DMS114 treated with DMSO at 0.1 percent for 48 hours (cell line): ENCODE measurements around the gene HADH.
"Not testable (repeated sequence)": the region's sequence is repeated elsewhere in the genome, so short reads cannot be mapped to it uniquely, and the experiment has no call there.

Source experiments
- DNase-seq: peaks from one replicate; lab custom pipeline; 2025; ENCODE audit not compliant: unreplicated experiment; lab: John Stamatoyannopoulos, UW

HADH gene

DNA sequence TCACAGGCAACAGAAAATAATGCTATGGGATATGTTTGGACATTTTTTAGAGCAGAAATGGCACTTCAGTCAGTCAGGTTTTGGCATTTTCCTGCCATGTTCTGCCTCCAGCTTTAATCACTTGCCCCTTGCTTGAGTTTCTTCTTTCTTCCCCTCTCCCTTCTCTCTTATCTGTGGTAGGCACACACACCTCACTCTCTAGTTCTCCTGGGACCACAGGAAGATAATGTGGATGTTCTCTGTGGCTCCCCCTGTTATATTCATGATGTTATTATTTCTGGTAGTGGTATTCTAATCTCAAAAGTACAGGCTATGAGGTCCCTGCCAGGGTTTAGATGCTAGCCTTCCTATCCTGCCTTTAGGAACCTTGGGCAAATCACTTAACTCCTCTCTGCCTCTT lies 5.2 kb downstream of the HADH start:
- DNase-seq: no peak

DNA sequence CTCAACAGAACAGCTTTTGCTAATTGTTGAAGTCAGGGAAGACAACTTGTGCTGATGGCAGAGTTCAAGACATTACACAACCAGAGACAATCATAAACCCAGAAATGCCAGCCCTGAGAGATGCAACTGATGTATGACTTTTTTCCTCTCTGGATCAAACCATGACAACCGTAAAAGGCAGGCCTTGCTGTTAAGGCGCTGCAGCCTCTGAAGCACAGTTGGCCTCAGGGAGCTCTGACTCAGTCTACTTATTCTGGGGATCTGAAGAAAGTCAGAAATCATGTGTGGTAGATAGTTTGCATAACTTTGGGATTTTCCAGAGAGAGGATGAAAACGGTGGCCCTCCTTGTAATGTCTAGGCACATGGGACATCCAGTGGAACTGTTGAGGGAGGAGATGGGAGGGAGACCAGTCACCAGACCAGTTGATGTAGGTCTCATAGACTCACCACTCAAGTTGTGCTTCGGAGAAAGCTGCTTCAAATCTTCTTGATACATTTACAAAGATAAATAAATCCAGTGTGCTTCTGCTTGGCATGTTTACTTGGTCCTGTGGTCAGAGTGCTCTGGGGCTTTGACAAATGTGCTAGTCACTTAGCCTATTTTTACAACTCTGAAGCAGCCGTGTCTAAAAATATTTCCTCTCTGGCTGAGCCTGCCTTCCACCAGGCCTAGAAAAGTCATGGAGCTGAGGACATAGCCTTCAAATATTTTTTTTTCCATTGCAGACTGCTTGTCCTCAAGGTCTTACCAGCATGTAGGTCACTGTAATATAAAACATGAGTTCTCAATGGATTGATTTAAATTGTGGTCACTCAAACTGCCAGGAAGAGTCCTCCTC lies 7.5 kb downstream of the HADH start:
- no peak for DNase-seq

GRCh38 chr4:107997794-107998193 lies 8.1 kb downstream of the HADH start:
- no peak for DNase-seq

DNA sequence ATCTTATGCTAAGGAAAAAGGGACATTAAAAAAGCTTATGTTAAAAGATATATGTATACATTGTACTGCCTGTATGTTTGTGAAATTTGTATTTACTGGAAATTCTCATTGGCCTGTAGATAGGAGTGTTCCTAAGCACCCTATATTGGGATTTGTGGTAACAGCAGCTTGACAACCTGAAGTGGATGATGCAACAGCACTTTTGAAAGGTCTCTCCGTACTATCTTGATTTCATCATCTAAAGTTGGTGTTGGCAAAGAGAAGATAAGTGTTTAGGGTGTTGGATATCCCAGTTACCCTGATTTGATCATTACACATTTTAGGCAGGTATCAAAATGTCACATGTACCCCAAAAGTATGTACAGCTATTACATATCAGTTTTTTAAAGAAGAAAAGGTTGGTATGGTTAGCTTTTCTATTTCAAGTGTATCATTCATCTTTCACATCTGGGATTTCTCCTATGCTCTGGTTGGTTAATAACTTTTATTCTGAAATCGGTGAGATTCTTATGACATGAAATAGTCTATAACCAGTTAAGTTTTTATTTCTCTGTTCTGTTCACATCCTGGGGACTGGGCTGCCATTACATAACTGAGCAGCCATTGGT lies 10.3 kb downstream of the HADH start:
- no peak for DNase-seq

DNA sequence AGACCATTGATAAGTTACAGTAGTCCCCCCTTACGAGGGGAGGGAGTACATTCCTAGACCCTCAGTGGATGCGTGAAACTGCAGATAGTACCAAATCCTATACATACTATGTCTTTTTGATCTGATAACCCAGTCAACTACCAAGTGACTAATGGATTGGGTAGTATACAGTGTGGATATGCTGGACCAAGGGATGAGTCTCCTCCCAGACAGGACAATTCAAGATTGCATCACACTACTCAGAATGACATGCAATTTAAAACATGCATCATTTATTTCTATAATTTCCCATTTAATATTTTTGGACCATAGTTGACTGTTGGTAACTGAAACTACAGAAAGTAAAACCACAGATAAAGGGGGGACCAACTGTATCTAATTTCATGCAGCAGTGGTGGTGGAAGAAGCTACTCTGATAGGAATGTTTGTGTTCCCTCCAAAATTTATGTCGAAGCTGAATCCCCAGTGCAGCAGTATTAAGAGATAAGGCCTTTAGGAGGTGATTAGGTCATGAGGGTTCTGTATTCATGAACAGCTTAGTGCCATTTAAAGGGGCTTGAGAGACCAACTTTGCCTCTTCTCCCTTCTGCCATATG lies 11.9 kb downstream of the HADH start:
- no peak for DNase-seq

DNA sequence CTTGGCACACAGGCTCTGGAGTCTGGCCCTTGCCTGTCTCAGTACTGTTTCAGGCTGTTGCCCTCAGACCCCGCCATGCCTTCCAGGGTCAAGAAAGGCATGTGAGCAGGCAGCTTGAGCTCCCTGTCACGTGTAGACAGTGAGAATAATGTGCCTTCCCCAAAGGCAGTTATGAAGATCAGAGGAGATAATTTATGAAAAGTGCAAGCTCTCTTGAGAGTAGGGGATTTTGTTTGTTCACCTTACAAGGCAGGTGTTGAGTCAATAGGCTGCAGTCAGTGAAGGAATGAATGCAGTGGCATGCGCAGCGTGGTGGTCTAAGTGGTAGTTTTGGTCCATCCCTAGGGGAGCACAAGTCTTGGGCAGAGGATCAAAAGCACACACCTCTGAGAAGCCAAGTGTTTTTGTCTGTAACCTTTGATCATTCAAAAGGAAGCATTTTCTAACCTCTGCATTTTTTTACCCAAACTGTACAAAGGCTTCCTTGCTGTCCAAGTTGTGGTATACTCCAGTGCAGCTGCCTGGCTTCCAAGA lies 14.4 kb downstream of the HADH start:
- DNase-seq: no peak

GRCh38 chr4:108004646-108005045 lies 15.0 kb downstream of the HADH start:
- no peak for DNase-seq

GRCh38 chr4:108005807-108006206 lies 16.1 kb downstream of the HADH start:
- DNase-seq: no peak

DNA sequence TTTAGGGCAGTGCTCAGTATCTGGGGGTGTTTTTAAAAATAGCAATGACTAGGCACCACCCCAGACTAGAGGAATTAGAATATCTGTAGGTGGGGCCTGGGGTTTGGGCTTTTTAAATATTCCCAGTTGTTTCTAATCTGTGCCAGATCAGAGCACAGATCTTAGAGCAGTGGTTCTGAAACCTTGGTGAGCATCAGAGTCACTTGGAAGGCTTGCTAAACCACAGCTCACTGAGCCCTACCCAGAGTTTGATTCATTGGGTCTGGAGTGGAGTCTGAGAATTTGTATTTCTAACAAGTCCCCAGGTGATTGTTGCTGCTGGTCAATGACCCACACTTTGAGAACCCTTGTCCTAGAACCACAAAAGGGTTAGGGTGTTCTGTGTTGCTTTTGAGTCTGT lies 16.7 kb downstream of the HADH start:
- DNase-seq: no peak

DNA sequence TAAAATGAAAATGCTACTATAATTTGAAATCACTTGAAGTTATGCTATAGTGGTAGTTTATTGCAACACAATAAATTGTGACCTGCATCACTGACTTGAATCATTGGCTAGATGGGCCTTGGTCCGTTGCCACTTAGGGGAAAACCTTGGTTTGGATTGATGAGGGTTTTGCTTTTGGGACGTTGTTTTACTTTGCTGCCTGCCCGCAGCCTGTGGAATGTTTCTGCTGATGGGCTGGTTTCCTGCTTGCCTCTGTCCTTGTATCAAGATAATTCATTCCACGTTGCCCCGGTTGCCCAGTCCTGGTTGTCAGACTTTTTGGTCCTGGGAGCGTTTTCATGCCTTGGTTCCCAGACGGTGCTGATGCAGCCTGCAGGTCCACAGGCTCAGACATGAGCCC lies 18.3 kb downstream of the HADH start:
- no peak for DNase-seq

GRCh38 chr4:108008721-108009120 lies 19.0 kb downstream of the HADH start:
- no peak for DNase-seq

- no peak for DNase-seq
These were observed 20.5 kb downstream of the HADH start for GRCh38 chr4:108010167-108010566.

DNA sequence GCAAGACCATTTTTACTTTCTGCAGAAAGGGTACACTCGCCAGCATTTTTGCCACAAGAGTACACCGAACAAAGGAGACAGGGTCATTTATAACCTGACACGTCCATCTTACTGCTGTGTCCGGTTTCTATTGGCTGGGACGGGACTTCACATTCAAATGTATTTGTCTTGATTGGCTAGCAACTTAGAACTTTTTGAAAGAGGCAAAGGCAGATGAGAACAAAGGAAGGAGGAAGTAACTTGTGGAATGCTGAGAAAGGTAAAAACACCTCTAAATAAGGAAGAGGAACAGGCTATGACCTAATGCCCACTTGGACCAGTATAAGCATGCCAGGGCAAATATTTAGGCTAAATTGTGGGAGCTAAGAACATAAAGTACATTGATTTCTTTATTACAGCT lies 22.7 kb downstream of the HADH start:
- DNase-seq: not testable (repeated sequence)

DNA sequence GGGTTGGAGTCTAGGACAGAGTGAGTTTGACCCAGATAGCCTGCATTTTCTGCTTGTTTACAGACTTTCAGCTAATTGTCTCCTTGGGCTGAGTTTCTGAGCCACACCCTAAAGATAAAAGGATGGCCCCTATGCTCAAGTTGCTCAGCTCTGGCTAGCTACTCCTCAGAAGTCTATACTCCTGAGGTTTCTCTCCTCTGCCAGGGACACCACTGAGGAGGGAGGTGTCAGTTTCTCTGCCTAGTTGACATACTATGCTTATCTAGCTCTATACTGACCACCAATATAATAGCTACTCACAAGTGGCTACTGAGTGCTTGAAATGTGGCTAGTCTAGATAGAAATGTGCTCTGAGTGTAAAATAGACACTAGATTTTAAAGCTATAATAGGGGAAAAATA lies 23.6 kb downstream of the HADH start:
- DNase-seq: no peak

DNA sequence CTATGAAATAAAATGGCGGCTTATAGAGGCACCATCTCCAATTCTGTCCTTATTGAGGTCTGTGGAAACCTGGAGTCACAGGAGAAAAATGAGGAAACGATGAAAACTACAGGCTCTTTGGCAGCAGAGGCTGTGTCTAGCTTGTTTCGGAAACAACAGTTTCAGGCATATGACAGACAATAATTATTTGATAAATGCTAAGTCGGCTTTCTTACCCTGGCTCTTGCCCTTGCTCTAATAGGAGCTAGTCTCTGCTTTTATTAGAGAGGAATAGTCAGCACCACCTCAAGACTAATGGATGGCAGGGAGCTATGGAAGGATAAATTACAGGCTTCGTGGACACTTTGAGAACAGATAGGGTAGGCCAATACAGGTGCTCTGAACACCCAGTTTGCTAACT lies 24.3 kb downstream of the HADH start:
- no peak for DNase-seq

GRCh38 chr4:108018040-108018883 lies 28.6 kb downstream of the HADH start:
- peak; percentile 10 for DNase-seq

- no peak for DNase-seq
These were observed 29.1 kb downstream of the HADH start for GRCh38 chr4:108018884-108019187.

GRCh38 chr4:108024085-108024877 lies 34.6 kb downstream of the HADH start:
- DNase-seq: no peak

DNA sequence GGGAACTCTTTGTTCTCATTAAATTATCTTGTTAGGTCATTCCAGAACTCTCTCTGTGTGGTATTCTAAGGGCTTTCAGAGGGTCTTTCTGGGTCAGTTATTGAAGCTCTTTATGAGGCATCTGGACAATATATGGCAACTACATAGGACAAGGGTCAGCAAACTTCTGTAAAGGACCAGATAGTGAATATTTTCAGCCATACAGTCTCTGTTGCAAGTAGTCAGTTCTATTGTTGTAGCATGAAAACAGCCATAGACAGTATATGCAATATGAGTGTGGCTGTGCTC lies 35.1 kb downstream of the HADH start:
- DNase-seq: no peak

DNA sequence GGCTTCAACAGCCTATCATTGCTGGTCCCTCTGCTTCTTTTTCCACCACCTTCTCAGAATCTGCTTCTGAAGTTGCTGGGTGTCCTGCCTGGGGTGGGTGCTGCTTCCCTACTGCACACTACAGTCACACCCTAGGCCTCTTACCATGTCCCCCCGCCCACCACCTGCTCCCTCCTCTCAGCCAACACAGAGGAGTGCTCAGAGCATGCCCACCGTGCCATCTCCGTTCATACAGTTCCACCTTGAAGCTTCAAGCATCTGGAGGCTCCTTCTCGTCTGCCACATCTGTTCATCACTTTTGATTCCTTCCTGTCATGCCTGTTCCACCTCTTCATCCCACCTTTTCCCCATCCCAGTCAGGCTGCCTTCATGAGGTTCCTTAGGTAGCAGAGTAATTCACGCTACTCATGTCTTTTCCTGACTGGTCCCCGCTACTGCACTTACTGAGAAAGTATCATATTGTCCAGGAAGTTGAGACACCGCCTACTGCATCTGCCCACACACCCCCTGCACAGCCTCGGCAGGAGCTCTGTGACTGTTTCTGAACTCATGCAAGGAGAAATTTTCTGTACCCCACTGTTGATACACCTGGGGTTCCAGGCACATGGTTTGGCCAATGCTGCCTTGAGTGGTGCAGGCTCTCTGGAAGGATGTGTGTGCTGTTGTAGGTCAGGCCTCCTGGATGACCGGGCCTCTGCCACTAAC lies 39.5 kb downstream of the HADH start:
- DNase-seq: no peak
